Stimulated activated CD8-positive, alpha-beta memory T cell treated with anti-CD3 and anti-CD28 coated beads, Interleukin-4, amount 100 ng/mL, for 4 hours (primary cell): Measurements from ENCODE around the gene CA4.

ENCODE experiments used
- DNase-seq, 2 donors: peaks; one replicate each; pipeline ENCODE4 v3.0.0-alpha.2; 2020; ENCODE audit warnings: low read depth in 2 of 2, low spot score in 1 of 2

Gene CA4

DNA sequence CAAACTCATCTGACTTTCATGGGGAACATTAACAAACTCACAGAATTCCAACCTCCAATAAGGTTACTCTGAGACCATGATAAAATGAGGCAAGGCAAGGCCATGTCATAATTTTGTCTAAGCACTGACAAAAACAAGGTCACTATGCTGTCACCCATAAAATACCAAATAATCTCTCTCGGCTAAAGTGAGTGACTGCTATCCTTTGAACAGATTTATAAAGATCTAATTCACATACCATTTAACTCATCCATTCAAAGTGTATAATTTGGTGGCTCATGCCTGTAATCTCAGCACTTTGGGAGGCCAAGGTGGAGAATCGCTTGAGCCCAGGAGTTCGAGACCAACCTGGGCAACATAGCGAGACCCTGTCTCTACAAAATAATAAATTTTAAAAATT is 20.6 kb upstream of the CA4 start:
- no peak for DNase-seq

DNA sequence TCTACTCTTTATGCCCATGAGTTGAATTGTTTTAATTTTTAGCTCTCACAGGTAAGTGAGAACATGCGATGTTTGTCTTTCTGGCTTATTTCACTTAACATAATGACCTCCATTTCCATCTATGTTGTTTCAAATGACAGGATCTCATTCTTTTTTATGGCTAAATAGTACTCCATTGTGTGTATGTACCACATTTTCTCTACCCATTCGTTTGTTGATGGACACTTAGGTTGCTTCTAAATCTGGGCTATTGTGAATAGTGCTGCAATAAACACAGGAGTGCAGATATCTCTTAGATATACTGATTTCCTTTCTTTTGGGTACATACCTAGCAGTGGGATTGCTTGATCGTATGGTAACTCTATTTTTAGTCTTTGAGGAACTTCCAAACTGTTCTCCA is 19.3 kb upstream of the CA4 start:
- DNase-seq, result no peak

DNA sequence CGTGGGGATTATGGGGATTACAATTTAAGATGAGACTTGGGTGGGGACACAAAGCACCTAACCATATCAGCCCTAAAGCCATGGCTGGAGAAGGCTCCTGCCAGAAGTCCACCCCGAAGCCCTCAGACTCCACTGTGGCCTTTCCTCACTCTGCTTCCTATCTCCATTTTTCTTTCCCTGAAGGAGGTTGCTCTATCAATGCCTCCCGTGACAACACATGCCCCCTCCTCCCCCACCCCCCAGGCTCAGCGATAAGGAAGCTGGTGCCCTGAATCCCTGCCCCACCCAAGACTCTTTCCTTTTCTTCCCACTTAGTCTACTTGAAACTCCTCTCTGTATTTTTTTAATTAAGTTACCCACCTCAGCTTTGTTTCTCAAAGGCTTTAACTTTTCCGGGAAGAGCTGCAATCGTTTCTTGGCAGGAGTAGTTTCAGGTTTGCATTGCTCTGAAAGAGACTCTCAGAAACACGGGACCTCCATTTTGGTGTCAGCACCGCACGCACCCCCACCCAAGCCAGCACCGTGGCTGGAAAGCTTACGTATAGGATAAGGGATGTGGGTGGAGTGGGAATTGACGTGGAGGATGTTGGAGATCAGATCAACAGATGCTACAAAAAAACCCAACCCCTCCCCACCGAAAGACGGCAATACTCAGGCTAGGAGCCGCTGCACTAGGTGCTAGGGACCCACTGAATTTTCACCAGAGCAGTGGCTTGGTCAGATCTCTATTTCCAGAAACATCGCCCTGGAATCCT is 15.2 kb upstream of the CA4 start:
- DNase-seq, result no peak

DNA sequence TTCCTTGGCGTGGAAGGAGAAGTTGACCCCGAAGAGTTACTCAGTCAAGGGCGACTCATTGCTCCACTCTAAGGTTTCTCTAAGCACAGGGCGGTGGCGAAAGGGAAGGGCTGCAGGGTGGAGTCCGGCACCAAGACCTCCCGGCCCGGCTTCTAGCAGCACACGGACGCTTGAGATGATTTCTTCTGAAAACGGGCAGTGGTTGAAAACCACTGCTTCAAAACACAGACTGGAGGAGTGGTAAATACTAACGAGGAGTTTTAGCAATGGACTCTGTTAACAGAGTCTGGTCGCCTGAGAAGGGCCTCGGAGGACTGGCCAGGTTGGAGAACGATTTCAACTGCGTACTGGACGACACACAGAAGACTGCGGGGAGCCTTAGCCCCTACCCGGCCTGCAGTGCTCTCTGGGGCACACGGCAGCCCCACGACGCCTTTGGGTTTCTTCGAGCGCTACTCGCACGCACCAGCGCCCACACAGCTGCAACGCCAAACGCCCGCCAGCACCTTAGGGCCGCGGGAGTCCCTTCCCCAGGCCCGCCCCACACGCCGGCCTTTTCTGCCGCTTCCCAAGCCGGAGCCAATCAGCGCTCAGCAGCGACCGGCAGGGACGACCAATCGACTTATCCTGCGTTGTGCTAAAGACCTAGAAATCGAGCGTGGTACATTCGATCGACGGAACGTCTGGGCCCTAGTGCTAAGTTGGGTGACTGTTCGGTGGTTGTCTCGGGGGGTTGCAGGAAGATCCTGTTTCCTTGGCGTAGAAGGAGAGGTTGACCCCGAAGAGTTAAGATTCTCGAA is 14.4 kb upstream of the CA4 start:
- DNase-seq, result peak; percentile 36 to 54

DNA sequence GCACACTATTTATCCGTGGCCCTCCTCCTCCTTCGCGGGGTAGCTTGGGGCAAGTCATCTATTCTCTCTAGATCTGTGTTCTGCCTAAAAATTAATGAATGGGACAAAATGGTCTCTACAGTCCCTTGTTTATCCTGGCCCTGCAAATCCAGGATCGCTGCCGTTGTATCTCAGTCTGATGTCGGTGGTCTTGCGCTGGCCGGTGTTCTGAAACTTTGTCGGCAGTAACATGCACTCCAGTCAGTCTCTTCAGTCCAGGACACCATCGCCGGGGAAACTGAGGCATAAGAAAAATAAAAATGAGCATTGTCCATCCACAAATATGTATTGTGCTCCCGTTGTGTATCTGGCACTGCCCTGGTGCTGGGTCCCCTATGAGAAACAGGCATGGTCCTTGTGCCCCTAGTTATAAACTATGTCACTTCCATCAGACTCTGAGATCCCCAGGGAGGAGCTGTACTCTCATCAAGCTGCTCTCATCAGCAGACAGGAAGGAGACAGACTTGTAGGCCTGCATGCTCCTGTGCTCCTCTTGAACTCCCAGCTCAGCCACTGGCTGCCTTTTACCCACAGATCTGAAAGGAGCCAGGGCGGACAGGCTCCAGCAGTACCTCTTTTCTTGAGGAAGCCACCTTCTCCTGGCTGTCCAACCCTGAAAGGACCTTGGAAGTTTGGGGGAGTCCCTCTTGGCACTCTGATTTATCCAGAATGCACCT is 13.7 kb upstream of the CA4 start:
- DNase-seq, result no peak

DNA sequence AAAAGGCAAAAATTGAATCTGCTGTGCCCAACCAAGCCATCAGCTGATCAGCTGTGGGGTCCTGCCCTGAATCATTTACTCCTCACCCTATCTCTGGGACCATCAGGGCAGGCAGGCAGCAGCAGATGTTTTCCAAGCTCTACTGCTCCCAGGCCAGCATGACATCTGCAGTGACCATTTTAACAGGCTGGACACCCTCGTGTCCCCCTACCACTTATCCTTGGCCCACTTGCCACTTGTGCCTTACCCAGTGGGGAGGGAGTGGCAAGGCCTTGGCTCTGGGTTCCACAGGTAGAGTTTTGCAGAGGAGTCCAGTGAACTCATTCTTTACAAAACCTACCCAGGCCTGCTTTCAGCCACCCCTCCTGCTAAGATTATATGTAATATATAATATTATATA is 12.0 kb upstream of the CA4 start:
- DNase-seq, result no peak

DNA sequence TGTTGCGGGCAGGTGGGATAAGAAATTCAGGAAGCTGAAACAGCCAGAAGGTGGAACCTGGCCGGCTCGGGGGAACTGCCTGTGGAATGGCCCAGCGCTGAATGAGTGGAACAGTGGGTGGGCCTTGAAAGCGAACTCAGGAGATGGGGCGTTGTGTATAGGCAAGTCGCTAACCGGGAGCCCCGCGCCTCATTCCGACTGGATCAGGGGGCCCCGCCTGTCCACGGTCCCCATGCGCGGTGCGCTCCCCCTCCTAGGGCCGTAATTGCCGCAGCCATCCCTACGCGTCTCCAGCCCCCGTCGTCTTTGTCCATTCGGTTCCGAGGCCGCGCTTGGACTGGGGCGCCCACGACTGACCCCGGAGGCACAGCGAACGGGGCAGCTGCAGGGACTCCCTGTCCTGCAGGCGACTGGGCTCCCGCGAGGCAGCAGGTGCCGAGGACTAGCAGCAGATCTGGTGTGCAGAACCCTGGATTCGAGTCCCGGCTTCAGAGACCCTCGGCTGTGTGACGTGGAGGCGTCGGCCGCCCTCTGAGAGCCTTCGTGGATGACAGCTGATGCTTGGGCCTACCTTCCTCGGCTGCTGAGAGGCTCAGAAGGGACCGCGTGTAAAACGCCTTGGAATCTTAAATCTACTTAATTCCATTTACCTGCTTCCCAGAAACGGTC is 10.9 kb upstream of the CA4 start:
- DNase-seq, result no peak

DNA sequence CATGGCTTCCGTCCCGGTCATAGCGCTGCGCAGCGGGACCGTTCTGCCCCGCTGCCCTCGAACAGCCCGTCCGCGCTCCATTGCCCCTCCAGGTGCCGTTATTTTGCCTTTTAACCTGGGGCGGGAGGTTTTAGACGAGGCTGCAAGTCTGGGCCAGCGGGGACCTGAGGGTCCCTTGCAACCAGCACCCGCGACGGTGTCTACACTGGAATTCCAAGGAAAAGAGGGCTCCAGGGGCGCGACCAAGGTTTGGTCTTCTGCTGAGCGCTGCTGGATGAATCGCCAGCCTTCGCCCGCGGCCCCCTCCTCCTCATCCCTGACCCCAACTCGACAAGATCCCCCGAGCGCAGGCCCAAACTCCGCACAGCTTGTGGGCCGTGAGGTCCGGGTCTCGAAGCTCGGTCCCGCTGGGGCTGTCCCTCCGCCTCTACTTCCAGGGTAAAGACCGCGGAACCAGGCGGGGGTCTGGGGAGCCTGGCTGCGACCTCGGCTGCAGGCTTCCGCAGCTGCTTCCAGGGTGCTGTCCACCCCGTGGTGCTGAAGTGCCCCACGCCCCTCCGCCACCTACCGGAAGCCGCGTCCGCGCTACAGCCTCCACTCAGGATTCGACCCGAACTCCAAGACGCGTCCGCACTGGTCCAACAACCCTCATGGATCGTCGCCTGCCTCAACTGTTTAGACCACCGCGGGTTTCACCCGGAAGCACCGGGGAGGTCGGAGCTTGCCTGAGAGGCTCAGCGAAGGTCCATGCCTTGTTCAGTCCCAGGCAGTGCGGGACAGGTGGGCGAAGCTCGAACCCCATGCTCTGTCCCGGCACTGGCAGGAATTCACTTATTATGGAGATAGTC is 10.1 kb upstream of the CA4 start:
- peak; percentile 15 to 22 for DNase-seq

DNA sequence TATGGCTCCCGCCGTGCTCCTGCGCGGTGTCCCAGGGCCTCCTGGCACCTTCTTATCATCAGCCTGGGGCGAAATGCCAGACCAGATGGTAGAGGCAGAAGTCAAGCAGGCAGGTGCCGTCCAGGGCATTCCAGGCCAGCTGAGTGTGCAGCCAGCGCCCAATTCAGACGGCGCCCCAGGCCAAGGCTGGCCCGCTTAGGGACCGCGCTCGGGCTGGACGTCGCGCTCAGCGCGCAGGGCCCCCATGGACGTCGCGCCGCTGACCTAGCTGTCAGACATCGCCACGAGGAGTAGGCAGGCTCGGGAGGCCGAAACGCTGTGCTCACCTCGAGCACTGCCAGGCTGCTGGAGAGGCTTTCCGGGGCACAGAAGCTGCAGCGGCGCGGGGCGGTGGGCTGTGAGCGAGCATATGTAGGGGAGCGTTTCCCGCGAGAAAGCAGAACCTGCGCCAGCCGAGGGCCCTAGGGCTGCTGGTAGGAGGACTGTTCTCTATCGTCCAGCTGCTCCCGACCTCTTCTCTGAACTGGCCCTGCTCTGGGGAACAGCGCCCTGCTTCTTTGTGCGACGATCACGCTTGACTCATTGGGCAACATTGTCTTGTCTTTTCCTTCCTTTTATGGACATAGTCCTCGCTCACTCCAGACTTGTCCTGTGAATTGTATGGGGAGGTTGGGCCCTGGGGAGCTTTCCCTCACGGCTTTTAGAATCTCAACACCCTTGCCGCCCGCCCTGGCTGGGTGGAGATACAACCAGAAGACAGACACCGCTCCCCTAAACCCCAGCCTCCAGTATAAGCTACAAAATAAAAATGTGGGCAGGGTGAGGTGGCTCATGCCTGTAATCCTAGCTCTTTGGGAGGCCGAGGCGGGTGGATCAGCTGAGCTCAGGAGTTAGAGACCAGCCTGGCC is 8.4 kb upstream of the CA4 start:
- no peak for DNase-seq

DNA sequence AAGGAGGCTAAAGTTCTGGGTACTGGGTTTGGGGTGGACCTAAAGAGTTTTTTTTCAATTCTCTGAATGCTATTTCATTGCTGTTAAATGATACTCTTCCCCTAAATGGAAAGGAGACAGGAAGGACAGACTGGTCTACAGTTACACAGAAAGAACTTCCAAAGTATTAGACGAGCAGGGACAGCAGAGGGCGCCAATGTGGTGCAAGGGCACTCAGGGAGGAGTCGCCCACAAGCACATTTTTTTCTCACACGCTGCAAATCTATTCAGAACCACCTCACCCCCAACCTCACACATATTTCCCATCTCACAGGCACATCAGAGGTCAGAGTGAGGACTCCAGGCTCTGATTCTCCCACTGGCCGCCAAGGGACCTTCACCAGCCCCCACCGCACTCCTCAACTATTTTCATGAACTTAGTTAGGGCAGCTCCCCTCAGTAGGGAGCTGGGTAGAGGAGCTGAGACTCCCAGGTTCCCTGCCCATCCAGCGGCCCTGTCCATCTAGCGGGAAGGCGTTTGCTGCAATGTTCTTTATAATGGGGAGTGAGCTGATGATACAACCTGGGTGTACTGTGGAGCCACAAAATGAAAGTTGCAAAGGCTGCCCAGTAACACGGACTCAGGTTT is 6.8 kb upstream of the CA4 start:
- peak; percentile 37 to 54 for DNase-seq

DNA sequence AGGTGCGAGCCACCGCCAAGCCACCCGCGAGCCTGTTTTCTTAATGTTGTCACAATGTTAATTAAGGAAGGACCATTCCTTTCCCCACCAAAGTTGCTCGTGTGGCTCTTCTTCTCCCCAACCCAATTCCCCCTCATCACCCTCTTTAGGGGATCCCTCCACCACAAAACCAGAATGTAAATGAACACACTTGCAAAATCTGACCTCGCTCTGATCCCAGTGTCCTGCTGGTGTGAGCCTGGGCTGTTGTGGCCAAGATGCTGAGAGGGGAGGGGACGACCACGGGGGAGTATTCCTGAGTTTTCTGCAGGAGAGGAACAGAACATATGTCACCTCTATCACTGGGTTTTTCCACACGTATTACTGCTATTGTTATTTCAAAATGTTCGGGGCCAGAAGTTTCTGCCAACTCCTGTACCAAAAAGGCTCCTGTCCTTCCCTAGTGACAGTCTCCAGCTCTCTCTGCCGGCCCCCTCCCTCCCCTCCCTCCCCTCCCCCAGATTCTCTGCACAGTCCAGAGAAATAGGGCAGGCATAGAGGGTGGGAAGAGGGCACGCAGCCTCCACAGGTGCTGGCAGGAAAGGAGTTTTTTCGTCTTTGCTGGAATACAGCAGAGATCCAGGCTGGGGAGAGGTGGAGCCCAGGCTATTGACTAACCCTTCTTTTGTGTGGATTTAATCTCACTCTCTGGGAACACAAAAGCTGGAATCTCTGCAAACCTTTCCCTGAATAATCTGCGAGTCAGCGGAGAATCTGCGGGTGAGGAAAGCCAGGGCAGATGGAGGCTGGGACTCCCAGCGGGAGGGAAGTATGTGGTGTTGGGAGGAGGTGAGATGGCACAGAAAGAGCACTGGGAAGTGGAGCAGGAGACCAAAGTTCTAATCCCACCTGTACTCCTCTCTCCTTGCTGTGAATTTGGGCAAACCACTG is 4.5 kb upstream of the CA4 start:
- no peak for DNase-seq

DNA sequence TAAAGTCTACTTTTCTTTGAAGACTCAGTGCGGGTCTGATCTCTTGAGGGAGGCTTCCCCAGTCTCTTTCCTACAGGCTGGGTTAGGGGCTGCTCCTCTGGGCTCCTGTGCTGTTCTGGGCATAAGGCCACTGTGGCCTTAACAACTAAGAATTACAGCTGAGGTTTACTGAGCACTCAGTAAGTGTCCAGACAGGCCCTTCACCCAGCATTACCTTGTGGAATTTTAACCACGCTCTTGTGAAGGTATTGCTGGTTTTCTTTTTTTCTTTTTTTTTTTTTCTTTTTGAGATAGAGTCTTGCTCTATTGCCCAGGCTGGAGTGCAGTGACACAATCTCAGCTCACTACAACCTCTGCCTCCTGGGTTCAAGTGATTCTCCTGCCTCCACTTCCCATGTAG is 3.6 kb upstream of the CA4 start:
- DNase-seq, result no peak

DNA sequence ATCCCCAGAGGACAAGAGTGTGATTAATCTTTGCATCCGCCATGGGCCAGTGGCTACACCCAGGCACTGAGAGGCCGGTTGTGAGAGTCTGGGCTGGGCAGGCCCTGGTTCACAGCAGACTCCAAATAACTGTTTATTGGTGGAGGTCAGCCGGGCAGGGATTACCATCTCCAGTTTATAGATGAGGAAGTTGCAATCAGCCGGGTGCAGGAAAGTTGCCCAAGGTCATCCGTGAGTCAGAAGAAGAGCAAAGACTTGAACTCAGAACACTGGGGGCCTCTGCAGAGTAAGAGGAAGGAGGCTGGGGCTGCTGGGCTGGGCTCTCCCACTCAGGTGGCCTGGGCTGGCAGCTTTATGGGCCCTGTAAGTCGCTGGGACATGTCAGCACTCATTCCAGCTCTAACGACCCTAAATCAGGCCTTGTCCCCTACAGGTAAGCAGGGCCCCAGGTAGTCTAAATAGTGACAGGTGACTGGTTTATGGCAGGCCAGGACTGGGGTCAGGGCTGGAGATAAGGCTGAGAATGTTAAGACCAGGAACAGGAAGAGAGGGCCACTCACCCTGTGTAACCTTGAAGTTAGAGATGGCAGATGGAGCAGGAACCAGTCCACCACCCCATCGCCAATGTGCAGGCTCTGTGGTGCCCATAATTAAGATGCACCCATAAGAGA is 2.1 kb upstream of the CA4 start:
- no peak for DNase-seq

DNA sequence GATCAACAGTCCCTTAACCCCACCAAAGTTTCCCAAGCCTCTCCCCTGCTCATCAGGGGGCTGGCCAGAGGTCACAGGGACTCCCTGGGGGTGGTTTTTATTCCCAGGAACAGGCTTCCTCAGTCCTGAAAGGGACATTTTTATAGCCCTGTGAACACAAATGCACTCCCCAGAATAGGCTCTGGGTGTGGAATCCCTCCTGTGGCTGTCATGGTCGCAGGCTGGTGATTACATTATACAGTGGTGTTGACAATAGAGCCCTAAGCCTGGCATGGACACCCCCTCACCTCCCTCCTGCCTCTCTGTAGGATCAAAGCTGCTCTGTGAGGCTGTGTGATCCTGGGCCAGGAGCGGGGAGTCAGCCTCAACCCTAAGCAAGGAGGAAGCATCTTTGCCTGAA is 1.4 kb upstream of the CA4 start:
- DNase-seq, result no peak

DNA sequence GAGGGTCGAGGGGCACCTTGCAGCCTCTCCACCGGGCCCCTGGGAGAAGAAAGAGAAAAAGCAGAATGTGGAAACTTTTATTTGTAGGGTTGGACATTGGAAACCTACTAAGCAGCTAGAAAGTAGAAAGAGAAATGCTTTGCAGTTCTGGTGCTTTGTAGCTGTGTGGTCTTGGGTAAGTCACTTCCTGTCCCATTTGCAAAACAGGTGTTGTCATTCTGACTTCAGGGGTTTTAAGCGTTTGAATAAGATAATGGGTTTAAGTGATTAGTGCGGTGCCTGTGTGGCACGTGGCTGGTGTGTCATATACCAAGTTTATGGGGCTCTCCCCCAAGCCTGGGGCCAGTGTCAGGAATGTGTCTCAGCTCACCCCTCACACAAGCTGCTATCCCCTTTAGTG is 1.6 kb downstream of the CA4 start:
- no peak for DNase-seq

DNA sequence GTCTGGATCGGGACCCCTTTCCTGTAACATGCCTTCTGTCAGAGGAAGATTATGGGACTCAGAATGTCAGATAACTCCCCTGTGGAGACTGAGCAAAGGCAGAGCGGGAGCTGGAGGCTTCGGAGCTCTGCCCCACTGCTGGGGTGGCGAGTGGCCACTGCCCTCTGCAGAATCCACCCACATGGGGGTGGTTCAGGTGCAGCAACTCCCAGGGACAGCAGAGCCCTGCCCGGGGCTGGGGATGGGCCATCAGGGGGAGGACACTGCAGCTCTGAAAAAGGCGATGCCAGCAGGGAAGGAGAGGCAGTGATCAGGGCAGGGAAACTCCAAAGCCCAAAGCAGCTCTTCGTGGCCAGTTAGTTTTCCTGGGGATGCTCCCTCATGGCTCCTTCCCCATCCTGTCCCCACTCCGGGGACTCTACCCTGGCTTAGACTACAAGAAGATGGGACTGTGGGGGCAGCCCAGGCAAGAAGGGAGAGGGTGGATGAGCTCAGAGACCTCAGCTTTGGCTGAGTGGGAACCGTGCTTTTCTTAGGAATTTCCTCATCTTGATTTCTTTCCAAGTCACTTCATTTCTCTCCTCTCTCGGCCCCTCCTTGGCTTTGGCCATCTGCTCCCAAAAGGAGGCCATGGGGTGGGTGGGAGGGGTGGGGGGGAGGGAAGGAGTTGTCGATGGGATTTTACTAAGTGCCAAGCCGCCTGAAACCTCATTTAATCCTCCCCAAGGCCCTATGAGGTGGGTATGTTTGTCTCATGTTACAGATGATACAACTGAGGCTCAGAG is 4.0 kb downstream of the CA4 start:
- DNase-seq, result no peak
